NCI-H226 (cell line): ENCODE measurements around the gene KIF1C.

ENCODE experiments used
- DNase-seq: peaks from one replicate; pipeline ENCODE4 v3.0.0-alpha.2; 2015

The KIF1C gene

GRCh38 chr17:4997302-4998026 lies at the start of gene KIF1C, which contains the start of gene INCA1:
Gene KIF1C (plus strand): TSS chr17:4997950. CDS start chr17:5000247, 2,297 bp downstream.
Gene INCA1 (minus strand): TSS chr17:4997522. CDS start chr17:4994437, 3,085 bp downstream.
- peak; percentile 80 for DNase-seq

- peak; percentile 80 for DNase-seq
These were observed 49.4 kb upstream of the KIF1C start, which contains the start of gene PFN1 for GRCh38 chr17:4948166-4948930. Gene PFN1 (minus strand): TSS chr17:4948530. CDS start chr17:4948394, 136 bp downstream.

GRCh38 chr17:4948931-4949320 lies 48.8 kb upstream of the KIF1C start:
- peak; percentile 89 for DNase-seq

DNA sequence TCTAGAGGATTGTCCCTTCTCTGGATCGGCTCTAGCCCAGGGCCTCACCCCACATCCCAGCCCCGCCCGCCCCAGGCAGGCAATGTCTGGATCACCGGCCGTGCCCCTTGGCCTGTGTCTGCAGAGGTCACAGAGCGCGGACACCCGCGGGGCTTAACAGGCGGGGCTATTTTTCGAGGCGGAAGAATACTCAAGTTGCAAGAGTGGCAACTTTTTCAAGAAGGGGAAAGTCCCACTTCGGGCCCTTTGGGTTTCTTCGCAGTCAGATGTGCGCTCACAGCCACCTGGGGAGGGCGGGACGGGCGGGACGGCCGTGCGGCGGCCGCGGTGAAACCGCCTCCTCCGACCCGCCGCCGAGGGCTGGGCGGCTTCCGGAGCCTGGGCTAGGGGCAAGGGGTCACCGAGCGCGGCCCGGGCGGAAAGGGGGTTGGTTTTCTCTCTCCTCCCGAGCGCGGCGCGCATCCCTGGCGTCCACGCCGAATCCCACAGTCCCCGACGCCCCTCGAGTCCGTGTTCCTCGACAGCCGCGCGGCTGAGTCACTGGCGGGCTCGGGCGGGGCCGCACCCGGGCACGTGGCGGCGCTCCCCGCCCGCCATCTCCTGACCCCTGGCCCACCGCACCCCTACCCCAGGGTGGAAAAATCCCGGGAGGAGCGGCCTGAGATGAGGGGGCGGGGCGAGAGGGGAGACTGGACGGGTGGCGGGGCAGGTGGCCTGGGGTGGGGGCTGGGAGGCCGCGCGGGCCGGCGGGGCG lies 48.3 kb upstream of the KIF1C start:
- peak; percentile 70 for DNase-seq

- no peak for DNase-seq
These were observed 47.5 kb upstream of the KIF1C start for GRCh38 chr17:4950075-4950745.

GRCh38 chr17:4950746-4951204 lies 47.0 kb upstream of the KIF1C start, which contains the start of gene ENO3:
Gene ENO3 (plus strand): TSS chr17:4951119. CDS start chr17:4951830, 711 bp downstream.
- DNase-seq = no peak

DNA sequence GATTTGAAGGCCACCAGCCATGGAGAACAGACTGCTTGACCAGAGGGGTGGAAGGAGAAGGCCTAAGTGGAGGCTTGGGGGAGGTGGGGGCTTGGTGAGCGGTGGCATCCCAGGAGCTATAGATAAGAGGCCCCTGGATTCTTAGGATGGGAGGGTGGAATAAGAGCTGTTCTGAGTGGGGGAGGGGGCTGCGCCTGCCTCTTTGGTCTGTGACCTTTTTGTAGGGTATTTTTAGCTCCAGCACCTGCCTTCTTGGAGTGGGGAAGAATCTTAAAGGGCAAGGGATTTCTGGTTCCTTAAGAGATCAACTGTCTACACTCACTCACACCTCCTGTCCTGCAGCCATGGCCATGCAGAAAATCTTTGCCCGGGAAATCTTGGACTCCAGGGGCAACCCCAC lies 46.3 kb upstream of the KIF1C start:
- DNase-seq = no peak

- peak; percentile 78 for DNase-seq
These were observed 44.2 kb upstream of the KIF1C start for GRCh38 chr17:4953451-4953961.

DNA sequence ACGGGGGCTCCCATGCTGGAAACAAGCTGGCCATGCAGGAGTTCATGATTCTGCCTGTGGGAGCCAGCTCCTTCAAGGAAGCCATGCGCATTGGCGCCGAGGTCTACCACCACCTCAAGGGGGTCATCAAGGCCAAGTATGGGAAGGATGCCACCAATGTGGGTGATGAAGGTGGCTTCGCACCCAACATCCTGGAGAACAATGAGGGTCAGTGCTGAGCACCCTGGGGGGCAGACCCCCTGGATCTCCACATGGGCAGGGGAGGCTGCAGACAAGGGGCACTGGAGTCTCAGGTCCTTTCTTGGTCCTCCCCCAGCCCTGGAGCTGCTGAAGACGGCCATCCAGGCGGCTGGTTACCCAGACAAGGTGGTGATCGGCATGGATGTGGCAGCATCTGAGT lies 42.7 kb upstream of the KIF1C start:
- no peak for DNase-seq

- no peak for DNase-seq
These were observed 41.2 kb upstream of the KIF1C start for GRCh38 chr17:4956493-4957061.

DNA sequence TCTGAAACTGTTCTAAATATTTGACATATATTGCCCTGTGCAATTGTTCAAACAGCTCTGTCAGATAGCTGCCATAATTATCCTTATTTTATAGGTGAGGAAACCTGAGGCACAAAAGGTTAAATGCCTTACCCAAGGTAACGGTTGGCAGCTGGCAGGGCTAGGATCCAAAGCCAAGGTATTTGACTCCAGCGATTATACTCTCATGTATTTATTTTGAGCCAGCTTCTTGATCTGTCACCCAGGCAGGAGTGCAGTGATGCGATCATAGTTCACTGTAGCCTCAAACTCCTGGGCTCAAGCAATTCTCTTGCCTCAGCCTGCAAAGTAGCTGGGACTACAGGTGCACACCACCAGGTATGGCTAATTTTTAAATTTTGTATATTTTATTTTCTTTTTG lies 39.6 kb upstream of the KIF1C start:
- DNase-seq = no peak

DNA sequence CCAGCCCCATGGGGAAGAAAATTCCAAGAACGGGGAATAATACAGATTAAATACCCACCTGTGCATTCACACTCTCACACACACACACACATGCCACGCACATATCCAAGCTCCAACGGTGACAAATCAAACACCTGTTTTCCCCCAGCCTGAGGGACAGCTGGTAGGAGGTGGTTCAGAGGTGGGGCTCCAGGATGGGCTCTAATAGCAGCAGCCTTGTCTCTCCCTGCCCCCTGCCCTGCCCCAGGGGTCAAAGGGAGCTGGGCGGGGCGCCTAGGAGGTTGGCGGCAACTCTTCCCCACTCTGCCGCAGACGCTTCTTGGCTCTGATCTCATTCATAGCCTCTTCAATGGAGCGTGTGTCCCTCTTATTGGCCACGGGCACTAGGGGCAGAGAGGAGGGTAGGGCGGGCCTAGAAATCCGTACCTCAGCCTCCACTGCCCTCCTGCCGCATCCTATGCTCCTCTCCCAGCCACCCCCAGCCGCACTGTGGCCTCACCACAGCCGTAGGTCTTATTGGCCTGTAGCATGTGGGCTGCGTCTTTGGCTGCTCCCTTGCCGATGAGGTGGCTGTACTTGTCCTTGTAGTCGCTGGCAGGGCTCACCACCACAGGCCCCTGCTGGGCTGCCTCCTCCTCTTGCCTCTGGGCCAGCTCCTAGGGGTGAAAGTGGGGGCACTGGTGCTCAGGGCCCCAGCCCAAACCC lies 38.3 kb upstream of the KIF1C start:
- no peak for DNase-seq

DNA sequence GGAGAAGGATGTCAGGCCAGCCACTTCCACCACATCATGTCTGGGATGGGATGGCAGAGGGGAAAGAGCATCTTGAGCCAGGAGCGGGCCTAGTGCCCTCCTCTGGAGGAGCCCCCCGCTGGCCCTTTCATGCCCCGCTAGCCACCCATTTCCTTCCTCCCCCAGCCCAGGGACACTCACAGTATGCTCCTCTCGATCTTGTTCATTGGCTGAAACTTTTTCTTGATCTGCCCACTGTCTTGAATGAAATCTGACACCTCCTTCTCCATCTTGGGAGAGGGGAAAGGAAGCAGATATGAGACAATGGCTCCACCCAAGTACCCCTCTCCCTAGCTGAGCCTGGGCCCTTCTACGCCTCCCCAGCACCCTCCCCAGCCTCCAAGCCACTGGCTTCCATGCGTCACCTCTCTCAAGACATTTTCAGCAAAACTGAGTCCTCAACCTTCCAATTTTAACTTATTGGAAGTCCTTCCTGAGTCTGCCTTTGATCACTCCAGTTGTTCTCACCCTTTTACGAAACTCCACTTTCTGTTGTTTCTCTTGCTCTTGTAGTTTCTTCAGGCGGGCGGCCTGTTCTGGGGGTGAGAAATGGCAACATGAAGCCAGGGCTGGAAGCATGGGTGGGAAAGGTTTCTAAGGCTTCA lies 37.3 kb upstream of the KIF1C start:
- DNase-seq = no peak

- no peak for DNase-seq
These were observed 32.3 kb upstream of the KIF1C start for GRCh38 chr17:4965311-4965986.

DNA sequence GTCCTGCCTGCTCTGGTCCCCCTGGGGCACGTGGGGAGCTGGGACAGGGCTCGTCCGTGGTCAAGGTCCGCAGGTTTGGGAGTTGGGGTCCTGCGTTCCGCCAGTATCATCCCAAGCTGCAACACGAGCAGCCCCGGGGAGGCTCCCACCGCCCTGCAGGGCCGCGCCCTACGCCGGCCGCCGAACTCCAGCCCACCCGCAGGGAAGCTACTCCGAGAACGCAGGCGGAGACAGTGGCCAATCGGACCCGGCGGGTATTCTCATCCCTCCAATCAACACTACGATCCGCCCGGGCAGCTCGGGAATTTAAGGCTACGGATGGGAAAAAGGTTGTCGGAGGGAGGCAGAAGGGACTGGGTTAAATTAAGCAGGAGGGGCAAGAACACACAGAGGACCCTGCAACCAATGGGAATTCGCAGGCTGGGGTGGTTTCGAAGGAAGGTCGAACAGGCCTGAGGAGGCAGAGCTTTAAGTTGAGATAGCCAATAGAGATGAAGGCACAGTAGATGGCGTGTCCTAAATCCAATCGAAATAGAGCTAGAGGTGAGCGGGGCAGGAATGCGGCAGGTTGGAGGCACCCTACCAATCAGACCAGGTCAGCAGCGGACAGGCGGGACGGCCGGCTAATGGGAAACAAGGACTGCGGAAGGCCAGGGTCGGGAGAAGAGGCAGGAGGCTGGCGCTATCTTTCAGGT lies 30.8 kb upstream of the KIF1C start:
- DNase-seq = peak; percentile 100

- peak; percentile 87 for DNase-seq
These were observed 29.9 kb upstream of the KIF1C start, which contains the start of gene SPAG7 for GRCh38 chr17:4967539-4968485. Gene SPAG7 (minus strand): TSS chr17:4967817. CDS start chr17:4967804, 13 bp downstream.

DNA sequence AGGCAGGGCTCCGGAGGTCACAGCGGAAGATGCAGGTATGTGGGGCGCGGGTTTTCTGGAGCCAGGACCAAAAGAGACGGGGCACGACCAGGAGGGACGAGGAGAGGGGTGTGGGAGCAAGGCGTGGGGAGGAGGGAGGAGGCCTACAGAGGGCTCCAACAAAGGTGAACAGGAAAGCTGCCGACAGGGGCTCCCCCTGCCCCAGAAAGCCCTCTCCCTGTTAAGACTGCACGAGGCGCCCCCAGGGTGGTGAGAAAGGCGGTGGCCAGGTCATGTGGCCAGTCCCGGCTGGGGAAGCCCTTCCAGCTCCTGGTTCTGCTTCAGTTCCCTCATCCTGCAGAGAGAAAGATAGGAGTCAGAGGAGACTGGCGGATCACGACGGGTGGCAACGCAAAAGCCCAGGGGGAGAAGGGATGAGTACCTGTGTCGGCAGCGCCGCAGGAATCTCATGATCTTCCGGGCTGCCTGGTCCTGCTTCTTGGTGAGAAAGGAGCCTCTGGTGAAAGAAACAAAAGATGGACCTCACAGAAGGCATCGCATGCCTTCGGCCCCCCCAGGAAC lies 29.2 kb upstream of the KIF1C start:
- DNase-seq = no peak

DNA sequence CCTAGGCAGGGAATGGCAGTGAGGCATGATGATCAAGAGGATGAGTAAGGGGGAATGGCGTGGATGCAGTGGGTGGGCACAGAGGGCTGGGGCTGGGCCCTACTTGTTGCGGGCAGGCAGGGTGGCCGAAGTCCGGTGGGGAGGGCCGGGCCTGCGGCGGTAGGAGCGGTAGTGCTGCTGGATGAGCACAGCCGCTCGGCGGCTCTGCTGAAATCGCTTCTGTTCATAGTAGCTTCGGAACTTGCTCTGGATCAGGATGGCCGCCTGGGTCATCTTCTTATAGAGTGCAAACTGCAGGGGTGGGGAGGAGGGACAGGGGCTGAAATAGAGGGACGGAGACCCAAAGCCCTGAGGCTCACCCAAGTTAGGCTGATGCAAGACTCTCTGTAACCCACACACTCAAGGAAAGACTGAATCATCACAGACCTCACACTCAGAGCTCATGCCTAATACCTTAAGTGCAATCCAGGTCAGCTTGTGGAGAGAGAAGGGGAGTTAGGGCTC lies 28.7 kb upstream of the KIF1C start:
- DNase-seq = peak; percentile 50
